Measurements from ENCODE around the gene SLC6A12. TPM values are rescaled to one million over a fixed set of nuclear protein-coding genes. Genes with fewer than 3 reads are reported as not detected.

Gene SLC6A12
- polyA plus RNA-seq, 1 donor from 2014 or later = 0.15 TPM

DNA sequence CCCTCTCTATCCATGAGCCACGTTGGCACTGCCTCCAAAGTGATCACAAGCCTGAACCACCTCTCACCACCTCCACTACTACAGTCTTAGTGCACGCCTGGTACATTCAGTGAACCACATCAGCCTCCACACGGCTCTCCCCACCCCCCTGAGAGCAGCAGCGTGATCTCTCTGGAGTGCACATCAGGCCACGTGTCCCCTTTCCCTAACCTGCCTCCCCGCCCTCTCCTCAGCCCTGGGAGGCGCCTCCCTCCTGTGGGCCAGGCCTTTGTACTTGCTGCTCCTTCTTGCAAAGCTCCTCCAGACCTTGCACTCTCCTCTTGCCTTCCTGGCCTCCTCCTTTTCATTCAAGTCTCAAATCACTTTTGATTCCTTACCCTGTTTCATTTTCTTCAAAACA, 49.8 kb downstream of the SLC6A12 start:
- H3K4me3 ChIP-seq (ENCODE audit: low read length) = no peak overlapping the region
- H3K9me2 ChIP-seq (ENCODE audit: insufficient read depth, low read length) = no peaks in the 10 kb centered on the region
- no peaks in the 10 kb centered on the region for H3K36me3 ChIP-seq (ENCODE audit: insufficient read depth, low read length)
- H3K9me3 ChIP-seq (ENCODE audit: low read length) = no peaks in the 10 kb centered on the region
- H3K9ac ChIP-seq (ENCODE audit: low read length) = no peak overlapping the region
- H3K27ac ChIP-seq (ENCODE audit: low read length) = no peak overlapping the region
- H3K4me2 ChIP-seq (ENCODE audit: low read length) = no peak overlapping the region
- no peaks in the 10 kb centered on the region for H3K27me3 ChIP-seq (ENCODE audit: insufficient read depth, low read depth, low read length)
- H3K79me2 ChIP-seq (replicated peaks; ENCODE audit: insufficient read depth, low read length) = no peaks in the 10 kb centered on the region
- no peaks in the 10 kb centered on the region for H4K20me1 ChIP-seq (ENCODE audit: insufficient read depth)
- H2AFZ ChIP-seq (ENCODE audit: low read depth, low read length) = no peak overlapping the region
- H3F3A ChIP-seq (ENCODE audit: insufficient read depth, low read length, poor library complexity, severe bottlenecking) = no peaks in the 10 kb centered on the region
- TF ChIP-seq, protein P1, sequence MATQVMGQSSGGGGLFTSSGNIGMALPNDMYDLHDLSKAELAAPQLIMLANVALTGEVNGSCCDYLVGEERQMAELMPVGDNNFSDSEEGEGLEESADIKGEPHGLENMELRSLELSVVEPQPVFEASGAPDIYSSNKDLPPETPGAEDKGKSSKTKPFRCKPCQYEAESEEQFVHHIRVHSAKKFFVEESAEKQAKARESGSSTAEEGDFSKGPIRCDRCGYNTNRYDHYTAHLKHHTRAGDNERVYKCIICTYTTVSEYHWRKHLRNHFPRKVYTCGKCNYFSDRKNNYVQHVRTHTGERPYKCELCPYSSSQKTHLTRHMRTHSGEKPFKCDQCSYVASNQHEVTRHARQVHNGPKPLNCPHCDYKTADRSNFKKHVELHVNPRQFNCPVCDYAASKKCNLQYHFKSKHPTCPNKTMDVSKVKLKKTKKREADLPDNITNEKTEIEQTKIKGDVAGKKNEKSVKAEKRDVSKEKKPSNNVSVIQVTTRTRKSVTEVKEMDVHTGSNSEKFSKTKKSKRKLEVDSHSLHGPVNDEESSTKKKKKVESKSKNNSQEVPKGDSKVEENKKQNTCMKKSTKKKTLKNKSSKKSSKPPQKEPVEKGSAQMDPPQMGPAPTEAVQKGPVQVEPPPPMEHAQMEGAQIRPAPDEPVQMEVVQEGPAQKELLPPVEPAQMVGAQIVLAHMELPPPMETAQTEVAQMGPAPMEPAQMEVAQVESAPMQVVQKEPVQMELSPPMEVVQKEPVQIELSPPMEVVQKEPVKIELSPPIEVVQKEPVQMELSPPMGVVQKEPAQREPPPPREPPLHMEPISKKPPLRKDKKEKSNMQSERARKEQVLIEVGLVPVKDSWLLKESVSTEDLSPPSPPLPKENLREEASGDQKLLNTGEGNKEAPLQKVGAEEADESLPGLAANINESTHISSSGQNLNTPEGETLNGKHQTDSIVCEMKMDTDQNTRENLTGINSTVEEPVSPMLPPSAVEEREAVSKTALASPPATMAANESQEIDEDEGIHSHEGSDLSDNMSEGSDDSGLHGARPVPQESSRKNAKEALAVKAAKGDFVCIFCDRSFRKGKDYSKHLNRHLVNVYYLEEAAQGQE (IDR thresholded peaks at IDR 0.05; ENCODE audit: borderline replicate concordance) = no peak
- TF ChIP-seq POLR2AphosphoS5 (IDR thresholded peaks at IDR 0.05) = no peak
- no peak for TF ChIP-seq MXI1 (conservative IDR thresholded peaks at IDR 0.05; ENCODE audit: poor library complexity, severe bottlenecking)
- TF ChIP-seq RAD21 (conservative IDR thresholded peaks at IDR 0.05) = no peak

DNA sequence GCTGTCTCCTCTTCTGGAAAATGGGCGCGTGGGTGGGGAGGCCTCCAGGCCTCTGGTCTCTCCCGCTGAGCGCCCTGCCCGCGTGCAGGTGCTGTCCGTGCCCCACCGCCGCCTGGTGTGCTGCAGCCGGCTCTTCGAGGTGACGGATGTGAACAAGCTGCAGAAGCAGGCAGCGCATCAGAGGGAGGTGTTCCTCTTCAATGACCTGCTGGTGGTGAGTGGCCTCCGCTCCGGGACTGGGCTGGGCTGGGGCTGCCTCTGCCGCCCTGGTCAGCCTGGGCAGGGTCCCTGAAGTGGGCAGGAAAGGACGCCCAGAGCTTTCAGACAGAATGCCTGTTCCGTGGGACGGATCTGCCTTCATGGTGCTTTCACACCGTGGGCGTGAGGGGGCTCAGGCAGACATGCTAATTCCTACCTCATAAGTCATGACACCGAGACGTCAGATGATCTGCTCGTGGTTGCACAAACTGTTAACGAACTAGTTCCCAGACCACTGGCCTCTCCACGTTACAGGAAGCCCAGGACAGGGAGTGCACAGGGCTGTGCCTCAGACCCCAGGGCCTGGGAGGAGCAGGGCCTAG, 50.5 kb downstream of the SLC6A12 start:
- Histone ChIP-seq H3K27me3 (ENCODE audit: insufficient read depth, low read depth, low read length) (no peaks in the 10 kb centered on the region), H3K9ac (ENCODE audit: low read length) (no peak overlapping the region), H3K9me2 (ENCODE audit: insufficient read depth, low read length) (no peaks in the 10 kb centered on the region), H2AFZ (ENCODE audit: low read depth, low read length) (no peak overlapping the region), H3K9me3 (ENCODE audit: low read length) (no peaks in the 10 kb centered on the region), H3K4me2 (ENCODE audit: low read length) (no peak overlapping the region), H3F3A (ENCODE audit: insufficient read depth, low read length, poor library complexity, severe bottlenecking) (no peaks in the 10 kb centered on the region), H3K4me3 (ENCODE audit: low read length) (no peak overlapping the region), H3K36me3 (ENCODE audit: insufficient read depth, low read length) (no peaks in the 10 kb centered on the region), H4K20me1 (ENCODE audit: insufficient read depth) (no peaks in the 10 kb centered on the region), H3K79me2 (replicated peaks; ENCODE audit: insufficient read depth, low read length) (no peaks in the 10 kb centered on the region), H3K27ac (ENCODE audit: low read length) (no peak overlapping the region)
- TF ChIP-seq RAD21 (conservative IDR thresholded peaks at IDR 0.05) (no peak), SMC3 (conservative IDR thresholded peaks at IDR 0.05; ENCODE audit: poor library complexity) (no peak), POLR2AphosphoS5 (IDR thresholded peaks at IDR 0.05) (no peak), MXI1 (conservative IDR thresholded peaks at IDR 0.05; ENCODE audit: poor library complexity, severe bottlenecking) (no peak), TAF1 (IDR thresholded peaks at IDR 0.05; ENCODE audit: low read depth) (no peak), EZH2 (IDR thresholded peaks at IDR 0.05; ENCODE audit: borderline replicate concordance, insufficient read depth, low read length, poor library complexity, severe bottlenecking) (no peak), EP300 (conservative IDR thresholded peaks at IDR 0.05; ENCODE audit: poor library complexity, severe bottlenecking) (no peak)
- TF ChIP-seq, protein P2, sequence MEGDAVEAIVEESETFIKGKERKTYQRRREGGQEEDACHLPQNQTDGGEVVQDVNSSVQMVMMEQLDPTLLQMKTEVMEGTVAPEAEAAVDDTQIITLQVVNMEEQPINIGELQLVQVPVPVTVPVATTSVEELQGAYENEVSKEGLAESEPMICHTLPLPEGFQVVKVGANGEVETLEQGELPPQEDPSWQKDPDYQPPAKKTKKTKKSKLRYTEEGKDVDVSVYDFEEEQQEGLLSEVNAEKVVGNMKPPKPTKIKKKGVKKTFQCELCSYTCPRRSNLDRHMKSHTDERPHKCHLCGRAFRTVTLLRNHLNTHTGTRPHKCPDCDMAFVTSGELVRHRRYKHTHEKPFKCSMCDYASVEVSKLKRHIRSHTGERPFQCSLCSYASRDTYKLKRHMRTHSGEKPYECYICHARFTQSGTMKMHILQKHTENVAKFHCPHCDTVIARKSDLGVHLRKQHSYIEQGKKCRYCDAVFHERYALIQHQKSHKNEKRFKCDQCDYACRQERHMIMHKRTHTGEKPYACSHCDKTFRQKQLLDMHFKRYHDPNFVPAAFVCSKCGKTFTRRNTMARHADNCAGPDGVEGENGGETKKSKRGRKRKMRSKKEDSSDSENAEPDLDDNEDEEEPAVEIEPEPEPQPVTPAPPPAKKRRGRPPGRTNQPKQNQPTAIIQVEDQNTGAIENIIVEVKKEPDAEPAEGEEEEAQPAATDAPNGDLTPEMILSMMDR (IDR thresholded peaks at IDR 0.05; ENCODE audit: poor library complexity, severe bottlenecking) = no peak
- TF ChIP-seq, protein P1 (IDR thresholded peaks at IDR 0.05; ENCODE audit: borderline replicate concordance) = no peak
